SK-N-SH (cell line): ENCODE results near the gene CETN3.

Experiments used
- GABPA ChIP-seq: IDR thresholded peaks from 2 replicates; pipeline ENCODE4 v1.4.0; 2012; ENCODE audit warnings: low read depth, mild to moderate bottlenecking
- POLR2AphosphoS5 ChIP-seq: IDR thresholded peaks from 2 replicates; pipeline ENCODE4 v1.6.1; 2012; ENCODE audit warnings: low read depth, low read length
- RFX5 ChIP-seq: IDR thresholded peaks from 2 replicates; pipeline ENCODE4 v1.6.1; 2012; ENCODE audit warnings: mild to moderate bottlenecking, improper control_type of control experiment, low read length
- TF ChIP-seq, protein P1 (sequence below): fragments of 200-600 bp; sonication (generic); IDR thresholded peaks from 2 replicates; pipeline ENCODE4 v1.6.1; 2017; ENCODE audit warnings: antibody characterized with exemption, mild to moderate bottlenecking, moderate library complexity
- TF ChIP-seq, protein P2 (sequence below): fragments of 150-350 bp; IDR thresholded peaks from 2 replicates; pipeline ENCODE4 v1.6.1; 2017; ENCODE audit warnings: antibody characterized with exemption, low read length, low read depth, borderline replicate concordance

- TF ChIP-seq, protein P1, sequence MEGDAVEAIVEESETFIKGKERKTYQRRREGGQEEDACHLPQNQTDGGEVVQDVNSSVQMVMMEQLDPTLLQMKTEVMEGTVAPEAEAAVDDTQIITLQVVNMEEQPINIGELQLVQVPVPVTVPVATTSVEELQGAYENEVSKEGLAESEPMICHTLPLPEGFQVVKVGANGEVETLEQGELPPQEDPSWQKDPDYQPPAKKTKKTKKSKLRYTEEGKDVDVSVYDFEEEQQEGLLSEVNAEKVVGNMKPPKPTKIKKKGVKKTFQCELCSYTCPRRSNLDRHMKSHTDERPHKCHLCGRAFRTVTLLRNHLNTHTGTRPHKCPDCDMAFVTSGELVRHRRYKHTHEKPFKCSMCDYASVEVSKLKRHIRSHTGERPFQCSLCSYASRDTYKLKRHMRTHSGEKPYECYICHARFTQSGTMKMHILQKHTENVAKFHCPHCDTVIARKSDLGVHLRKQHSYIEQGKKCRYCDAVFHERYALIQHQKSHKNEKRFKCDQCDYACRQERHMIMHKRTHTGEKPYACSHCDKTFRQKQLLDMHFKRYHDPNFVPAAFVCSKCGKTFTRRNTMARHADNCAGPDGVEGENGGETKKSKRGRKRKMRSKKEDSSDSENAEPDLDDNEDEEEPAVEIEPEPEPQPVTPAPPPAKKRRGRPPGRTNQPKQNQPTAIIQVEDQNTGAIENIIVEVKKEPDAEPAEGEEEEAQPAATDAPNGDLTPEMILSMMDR = no peak
- TF ChIP-seq POLR2AphosphoS5 = no peak; the same call in 1 of the 2 replicates
- no peak for TF ChIP-seq GABPA
- TF ChIP-seq RFX5 = no peak
- TF ChIP-seq, protein P2, sequence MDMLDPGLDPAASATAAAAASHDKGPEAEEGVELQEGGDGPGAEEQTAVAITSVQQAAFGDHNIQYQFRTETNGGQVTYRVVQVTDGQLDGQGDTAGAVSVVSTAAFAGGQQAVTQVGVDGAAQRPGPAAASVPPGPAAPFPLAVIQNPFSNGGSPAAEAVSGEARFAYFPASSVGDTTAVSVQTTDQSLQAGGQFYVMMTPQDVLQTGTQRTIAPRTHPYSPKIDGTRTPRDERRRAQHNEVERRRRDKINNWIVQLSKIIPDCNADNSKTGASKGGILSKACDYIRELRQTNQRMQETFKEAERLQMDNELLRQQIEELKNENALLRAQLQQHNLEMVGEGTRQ = no peak
Measured at GRCh38 chr5:90437663-90438062, 28.1 kb upstream of the CETN3 start.
